HG03558 (cell line): ENCODE results near the gene LIX1L.

Source experiments
- ATAC-seq: cut with Tn5 transposase; IDR thresholded peaks from one replicate; pipeline ENCODE4 v1.9.1; 2021; ENCODE audit warnings: moderate number of reproducible peaks; ENCODE audit not compliant: unreplicated experiment; ENCODE audit errors: extremely low read depth

The LIX1L gene

DNA sequence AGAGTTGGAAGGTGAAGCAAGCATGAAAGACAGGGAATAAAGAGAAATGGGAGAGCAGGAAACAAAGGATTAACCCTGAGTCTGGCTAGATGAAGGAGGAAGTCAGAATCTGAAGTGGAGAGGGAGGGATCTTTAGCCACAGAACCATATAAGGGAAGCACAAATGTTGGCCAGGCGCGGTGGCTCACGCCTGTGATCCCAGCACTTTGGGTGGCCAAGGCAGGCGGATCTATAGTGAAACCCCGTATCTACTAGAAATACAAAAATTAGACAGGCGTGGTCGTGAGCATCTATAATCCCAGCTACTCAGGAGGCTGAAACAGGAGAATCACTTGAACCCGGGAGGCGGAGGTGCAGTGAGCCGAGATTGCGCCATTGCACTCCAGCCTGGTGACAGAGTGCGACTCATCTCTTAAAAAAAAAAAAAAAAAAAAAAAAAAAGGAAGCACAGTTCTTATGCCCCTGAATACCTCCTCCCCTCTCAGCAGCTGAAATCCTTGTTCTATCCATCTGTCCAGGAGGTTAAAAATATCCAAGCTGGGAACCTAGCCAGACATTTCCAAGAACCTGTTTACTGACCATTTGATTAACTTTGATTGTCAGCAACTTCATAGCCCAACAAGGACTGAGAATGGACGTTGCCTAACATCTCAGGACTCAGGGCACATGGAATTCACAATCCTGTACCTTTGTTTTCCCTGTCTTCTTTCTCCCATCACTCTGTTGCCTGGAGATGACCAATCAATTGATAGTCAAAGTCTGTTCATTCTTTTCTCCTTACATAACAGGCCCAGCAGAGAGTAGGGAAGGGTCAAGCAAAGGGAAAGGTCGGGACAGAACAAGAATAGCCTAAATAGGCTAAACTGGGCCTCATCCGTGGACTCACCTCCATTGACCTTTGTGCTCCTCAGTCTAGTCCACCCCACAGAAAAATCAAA is 28.0 kb upstream of the LIX1L start:
- ATAC-seq: no peak

DNA sequence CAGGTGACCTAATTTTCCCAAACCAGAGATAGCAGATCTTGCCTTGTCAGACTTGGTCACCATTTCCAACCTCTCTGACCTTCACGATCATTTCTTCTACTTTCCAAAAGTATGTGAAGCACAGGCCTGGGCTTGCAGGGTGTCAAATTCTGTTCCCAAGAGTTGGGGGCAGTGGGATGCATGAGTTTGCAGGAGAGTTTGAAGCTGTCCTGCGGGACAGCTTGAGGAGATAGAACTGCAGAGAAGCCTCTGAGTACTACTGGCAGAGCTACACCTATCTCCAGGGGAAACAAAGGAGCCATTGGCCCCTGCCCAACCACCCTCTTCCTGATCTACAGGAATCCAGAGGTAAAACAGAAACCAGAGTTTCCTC is 27.3 kb upstream of the LIX1L start:
- ATAC-seq: no peak

DNA sequence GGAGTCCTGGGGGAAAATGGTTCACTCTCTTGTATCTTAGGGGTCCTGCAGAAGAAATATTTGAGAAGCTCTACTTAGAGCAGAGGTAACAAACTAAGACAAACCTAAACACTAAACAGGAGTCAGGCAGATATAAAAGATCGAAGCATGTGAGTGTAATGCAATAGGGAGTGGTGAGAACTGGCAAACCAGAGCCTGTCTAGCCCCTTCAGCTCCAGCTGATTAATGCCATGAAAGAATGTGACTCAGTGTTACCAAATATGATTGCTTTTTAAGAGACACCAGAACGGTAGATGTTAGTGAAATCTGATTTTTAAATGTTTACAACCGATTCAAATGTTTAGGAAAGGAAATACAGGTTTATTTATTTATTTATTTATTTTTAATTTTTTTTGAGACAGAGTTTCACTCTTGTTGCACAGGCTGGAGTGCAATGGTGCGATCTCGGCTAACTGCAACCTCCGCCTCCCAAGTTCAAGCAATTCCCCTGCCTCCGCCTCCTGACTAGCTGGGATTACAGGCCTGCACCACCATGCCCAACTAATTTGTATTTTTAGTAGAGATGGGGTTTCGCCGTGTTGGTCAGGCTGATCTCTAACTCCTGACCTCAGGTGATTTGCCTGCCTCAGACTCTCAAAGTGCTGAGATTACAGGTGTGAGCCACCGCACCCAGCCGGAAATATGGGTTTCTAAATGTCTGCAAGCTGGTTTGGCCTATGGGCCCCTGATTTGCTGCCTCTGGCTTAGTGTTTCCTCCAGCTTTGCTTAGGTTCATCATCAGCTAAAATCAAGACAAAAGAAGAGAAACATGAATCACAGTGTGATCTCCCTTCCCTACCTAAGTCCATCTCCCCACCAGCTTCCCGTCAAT is 26.4 kb upstream of the LIX1L start:
- ATAC-seq: no peak

DNA sequence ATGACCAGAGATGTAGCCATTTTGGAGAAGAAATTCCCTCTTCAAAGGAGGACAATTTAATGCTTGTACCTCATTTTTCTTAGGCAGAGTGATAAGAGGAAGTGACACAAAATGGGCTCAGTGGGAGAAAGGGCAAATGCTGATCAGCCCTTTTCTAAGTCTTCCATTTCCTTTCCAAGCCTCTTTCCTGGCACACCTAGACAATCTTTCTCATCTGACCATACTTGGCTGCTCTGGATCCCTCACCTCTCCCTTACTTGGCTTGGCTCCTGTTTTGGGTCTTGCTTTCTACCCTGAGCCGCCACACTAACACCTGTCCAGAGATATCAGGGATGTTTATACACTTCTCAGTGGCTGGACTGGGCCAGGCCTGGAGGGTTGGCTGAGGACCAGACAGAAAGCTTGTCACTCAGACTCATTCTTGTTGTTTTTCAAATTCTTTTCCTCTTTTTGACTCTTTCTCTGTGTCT is 25.4 kb upstream of the LIX1L start:
- no peak for ATAC-seq

DNA sequence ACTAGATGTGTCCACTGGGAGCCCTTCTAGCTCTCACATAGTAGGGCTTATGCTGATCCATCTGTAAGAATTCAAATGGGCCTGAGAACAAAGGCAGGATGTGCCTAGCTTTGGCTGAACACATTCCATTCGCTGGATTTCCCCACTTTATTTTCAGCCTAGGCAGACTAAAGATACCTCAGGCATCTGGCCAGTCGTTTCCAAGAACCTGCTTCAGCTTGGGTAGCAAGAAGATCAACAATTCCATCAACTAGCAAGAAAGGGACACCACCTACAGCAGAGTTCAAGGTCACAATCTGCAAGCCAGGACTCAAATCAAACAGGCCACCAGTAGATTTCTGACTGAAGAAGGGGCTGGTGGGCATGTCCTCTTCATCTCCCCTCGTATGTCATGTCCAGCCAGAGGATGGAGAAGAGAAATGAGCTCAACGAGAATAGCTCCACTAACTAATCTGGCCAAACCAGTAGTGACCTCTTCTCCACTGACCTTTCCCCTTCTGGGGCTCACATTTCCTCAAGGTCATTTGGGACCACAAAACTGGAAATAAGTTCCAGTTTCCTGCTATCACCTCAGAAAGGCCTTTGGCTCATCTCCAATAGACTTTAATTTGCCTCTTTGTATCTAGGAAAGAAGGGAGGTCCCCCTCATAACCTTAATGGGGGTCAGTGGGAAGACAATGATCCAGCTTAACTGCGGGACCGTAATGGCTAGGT is 24.4 kb upstream of the LIX1L start:
- ATAC-seq: no peak

DNA sequence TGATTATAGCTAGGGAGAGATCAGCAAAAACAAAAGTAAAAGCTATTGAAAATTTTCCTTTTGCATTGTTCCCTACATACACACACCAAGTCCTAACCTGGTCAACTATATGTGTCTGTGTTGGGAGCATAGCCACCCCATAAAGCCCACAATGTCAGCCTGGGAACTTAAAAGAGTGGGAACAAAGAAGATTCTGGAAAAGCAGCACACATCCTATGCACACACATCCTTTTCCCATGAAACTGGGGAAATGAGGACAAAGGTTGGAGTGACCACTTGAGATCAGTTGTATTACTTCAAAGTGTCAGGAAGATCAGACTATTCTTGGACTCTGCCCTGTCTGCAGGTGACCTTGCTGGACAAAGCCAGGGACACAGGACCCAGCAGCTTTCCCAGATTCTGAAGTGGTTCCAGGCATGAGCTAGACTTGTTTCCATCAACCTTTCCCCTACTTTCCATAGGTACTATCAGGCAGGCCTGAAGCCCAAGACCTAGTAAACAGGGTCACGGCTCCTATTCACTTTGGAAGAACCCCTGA is 22.7 kb upstream of the LIX1L start:
- no peak for ATAC-seq

DNA sequence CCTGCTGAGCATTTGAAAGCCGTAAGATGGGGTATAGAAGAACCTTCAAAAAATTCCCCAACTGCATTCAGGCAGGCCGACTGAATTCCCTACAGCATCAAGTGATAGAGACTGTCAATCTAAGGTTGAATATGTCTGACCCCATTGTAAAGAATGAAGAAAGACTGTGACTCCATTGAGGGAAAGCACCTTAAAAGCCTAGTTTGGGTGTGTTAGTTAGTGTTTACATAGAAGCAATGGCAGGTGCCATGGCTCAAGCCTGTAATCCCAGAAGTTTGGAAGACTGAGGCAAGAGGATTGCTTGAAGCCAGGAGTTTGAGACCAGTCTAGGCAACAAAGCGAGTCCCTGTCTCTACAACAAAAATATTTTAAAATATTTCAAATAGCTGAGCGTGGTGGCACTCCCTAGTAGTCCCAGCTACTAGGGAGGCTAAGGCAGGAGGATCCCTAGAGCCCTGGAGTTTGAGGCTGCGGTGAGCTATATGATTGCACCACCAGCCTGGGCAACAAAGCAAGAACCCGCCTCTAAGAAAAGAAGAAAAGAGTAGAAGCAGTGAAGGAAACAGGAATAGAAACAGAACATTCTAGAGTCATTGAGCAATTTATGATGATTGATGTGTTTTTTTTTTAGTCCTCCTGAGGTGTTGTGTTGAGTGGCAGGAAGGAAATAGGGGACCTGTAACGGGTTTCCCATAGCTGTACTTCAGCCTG is 22.1 kb upstream of the LIX1L start:
- no peak for ATAC-seq

DNA sequence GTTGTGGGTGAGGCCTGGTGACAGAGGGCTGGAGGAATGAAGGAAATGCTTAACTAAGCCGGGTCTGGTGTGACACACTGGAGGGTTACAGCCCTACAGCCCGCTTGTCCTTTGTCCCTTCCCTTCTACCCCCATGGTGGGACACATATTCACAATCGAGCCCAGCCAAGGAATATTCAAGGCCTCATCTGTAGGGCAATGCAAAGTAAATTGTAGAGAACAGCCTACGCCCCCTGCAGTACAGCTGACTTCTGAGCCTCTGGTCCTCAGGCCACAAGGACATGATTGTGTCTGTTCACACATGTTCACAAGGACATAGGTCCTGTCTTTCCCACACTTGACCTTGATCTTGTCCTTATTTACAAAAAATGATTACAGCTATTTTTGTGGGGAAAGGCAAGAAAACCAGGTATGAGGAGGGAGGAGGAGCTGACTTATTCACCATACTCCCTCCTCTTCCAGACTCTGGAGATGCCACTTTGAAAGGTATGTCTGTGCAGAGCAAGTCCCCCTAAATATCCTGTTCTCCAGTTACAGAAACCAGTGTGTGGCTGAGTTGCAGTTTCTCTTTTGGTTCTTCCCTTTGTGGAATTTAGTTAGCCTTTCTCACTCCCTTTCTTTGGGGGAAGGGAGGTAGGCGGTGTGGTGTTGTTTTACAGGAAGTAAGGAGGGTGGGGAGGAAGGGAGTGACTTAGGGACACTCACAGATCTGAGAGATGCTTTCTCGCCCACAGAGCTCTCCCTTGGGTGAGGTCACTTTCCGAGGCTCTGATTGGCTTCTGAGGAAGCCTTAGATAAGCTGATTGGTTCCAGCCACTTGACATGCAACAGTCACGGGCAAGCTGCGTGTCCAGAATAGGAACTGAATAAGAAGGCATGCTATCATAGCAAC is 21.3 kb upstream of the LIX1L start:
- peak; percentile 86 for ATAC-seq

DNA sequence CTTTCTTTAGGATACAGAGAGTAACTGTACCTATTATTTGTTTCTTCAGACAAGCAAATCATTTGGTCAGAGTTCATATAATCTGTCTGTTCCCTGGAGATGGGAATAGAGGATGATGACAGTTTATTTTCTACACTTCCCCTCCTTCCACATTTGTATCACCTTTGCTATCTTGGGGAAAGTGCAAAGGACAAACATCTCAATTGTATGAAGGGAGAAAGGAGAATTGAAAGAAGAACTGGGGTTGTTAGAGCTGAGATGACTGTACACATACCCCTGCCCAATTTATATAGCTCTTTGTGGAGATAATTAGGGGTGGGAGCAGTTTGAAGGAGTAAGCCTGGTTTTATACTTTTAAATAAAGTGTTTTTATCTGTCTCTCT is 20.6 kb upstream of the LIX1L start:
- no peak for ATAC-seq

DNA sequence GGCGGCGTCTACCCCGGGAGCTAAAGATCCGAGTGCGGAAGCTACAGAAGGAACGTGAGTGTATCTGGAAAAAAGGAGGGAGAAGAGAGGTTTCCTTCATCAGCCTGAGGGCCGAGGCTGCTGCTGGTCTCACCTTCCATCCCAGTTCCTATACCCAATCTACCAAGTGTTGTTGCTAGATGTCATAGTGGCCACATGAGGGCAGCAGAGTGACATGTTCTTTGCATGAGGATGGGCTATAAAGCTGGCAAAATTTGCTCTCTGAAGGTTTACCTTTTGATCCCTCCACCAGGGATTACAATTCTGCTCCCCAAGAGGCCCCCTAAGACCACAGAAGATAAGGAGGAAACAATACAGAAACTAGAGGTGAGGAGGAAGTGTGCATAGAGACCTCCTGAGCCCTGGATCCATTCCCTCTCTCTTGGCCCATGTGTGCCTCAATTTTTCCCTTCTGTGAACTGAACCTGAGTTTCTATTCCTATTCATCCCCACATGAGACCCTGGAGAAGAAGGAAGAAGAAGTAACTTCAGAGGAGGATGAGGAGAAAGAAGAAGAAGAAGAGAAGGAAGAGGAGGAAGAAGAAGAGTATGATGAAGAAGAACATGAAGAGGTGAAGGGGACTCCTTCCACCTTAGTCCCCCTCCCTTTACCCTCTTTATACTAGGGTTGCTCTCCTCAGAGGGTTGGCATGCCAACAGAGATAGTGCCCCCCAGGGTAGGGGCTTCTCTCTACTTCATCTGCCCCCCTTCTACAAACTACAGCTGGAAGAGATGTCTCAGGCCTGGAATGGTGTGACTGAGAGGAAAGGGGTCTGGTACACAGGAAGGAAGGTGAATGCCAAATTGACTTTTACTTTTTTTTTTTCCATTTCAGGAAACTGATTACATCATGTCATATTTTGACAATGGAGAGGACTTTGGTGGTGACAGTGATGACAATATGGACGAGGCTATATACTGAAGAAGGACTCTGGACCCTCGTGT is 20.0 kb upstream of the LIX1L start:
- ATAC-seq: no peak

DNA sequence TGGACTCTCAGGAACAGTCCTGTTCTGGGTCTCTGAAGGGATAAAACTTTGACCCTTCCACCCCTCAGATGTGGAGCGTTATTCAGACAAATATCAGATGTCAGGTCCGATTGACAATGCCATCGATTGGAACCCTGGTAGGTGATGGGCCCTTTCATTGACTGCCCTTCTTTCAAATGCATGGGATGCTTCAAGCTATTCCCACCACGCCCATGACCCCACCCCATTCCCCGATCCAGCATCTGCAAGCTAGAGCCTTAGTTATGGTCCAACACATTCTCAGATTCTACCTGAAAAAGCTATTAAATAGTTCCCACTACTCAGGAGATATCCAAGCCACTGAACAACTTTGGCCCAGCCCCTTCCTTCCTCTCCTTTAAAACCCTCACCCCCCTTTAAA is 19.2 kb upstream of the LIX1L start:
- ATAC-seq: no peak

DNA sequence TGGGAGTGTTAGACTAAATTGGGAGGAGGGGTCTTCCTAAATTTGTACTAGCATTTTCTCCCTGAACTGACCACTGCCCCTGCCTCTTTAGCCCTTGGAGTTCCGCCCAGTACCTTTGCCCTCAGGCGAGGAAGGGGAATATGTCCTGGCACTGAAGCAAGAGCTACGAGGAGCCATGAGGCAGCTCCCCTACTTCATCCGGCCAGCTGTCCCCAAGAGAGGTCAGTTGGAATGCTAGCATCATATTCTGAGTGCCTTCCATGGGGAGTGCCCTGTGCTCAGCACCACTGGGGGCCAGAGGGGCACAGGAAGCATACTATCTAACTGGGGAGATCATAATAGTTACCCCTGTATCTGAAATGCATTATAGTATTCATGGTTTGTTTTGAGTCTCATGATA is 17.4 kb upstream of the LIX1L start:
- no peak for ATAC-seq

DNA sequence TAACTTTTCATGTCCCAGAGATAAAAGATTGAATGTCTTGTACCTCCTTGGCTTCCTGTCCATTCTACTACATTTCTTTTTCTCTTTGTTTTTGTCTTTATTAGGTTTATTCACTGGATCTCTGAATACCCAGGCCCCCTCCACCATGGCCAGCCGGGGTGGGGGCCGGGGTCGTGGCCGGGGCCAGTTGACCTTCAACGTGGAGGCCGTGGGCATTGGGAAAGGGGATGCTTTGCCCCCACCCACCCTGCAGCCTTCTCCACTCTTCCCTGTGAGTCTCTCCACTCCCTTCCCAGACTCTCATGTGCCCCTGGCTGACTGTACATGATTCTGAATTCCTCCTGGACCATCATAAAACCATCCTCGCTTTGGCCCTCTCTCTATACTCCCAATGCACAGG is 16.9 kb upstream of the LIX1L start:
- no peak for ATAC-seq

DNA sequence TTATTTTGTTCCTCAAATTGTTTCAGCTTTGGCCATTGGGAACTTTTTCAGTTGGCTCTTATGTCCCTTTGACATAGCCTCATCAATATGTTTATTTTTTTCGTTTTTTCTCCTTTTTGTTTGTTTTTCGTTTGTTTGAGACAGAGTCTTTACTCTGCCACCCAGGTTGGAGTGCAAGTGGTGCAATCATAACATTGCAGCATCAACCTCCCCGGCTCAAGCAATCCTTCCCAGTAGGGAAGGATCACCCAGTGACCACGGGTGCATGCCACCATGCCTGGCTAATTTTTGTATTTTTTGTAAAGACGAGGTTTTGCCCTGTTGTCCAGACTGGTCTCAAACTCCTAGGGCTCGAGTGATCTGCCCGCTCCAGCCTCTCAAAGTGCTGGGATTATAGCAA is 14.8 kb upstream of the LIX1L start:
- ATAC-seq: no peak

DNA sequence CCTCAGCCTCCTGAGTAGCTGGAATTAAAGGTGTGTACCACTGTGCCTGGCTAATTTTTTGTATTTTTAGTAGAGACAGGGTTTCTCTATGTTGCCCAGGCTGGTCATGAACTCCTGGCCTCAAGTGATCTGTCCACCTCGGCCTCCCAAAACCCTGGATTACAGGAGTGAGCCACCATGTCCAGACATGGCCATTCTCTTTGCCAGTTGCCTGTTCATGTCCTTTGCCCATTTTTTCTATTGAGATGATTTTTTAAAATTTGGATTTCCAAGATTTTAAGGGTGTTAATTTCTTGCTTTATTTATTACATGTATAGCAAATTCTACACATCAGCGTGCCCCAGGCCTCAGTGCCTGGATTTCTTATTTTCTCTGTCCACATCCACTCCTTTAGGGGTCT is 9.5 kb upstream of the LIX1L start:
- ATAC-seq: no peak

DNA sequence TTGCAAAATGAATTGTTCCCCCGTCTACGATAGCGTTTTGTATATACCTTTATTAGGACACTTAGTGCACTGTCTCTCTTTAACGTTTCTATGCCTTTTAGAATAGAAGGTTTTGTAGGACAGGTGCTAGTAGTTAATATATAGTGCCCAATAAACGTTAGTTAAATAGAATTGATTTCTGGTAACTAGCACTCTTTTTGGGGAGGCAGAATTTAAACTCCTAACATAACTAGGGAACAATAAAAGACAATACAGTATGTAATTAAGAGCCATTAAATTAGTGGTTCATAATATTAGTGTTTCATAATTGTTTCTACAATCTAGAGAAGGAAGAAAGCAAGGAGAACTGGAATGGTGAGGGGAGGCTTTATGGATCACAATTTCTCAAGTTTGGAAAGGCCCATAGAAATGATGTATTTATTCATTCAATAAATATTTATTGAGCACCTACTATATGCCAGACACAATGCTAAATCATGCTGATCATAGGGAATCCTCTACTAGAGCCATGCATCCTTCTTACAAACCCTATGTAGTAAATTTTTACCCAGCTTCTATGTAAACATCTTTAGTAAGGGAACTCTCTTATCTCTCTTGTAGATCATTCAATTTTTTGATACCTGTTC is 7.4 kb upstream of the LIX1L start:
- ATAC-seq: no peak
